ENCODE data around the gene FAM151A.

The FAM151A gene

DNA sequence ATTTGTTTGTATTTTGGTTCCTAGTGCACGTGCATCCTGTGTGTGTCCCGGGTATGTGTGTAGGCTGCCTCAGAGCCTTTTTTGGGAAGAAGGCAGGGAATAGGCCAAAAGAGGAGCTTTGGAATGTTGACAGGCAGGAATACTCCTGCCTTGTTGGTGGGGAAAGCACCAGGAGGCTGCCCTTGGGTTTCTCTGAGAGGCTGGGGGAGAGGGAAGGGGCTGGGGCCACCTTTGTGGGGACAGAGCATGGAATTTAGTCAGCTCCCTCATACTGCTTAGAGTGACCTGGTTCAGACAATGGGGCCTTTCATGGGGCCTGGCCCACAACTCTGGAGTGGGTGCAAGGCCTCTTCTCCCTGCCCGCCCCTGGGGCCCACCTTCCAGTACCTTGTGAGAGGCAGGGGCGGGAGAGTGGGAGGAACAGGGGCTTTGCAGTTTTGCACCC, 44.0 kb downstream of the FAM151A start:
- DNase-seq (ENCODE audit: low read depth in 3 of 3), result no peak

DNA sequence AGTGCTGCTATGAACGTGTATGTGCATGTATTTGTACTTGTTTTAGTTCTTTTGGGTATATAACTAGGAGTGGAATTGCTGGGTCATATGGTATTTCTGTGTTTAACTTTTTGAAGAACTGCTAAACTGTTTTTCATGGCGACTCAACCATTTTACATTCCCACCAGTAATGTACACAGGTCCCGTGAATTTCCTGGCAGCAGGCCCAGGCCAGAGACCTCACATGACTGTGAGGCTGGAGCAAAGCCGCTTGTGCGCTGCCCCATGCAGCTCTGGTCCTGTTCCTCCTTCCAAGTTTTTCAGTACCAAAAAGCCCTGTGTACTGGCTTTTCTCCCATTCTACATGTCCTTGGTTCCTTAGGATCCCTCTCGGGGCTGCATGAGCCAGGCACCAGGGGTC, 45.7 kb downstream of the FAM151A start:
- no peak for DNase-seq (ENCODE audit: low read depth in 3 of 3)

DNA sequence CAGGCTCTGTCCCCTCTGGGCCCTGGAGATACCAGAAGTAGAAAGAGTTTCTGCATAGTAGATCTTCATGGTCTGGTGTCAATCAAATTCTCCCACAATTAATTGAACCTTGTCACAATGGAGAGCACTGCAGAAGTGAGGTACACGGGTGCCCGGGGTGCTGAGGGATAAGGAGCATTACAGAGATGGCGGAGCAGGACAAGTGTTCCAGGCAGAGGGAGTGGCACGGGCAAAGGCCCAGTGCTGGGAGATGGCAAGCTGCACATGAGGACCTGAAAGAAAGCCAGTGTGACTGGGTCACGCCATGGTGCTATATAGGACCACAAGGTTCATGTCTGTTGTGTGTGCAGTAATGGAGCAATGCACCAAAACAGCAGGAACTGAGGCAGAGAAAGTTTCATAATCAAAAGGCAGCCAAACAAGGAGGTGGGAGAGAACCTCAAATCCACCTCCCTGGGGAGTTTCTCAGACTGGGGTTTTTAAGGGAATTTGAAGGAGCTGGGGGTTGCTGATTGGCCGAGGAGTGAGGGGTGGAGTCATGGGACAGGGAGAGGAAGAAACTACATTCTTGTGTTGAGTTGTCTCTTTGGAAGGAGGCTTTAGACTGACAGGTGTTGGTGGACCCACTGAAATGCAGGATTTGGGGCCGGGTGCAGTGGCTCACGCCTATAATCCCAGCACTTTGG, 47.6 kb downstream of the FAM151A start:
- DNase-seq (ENCODE audit: low read depth in 3 of 3), result no peak

DNA sequence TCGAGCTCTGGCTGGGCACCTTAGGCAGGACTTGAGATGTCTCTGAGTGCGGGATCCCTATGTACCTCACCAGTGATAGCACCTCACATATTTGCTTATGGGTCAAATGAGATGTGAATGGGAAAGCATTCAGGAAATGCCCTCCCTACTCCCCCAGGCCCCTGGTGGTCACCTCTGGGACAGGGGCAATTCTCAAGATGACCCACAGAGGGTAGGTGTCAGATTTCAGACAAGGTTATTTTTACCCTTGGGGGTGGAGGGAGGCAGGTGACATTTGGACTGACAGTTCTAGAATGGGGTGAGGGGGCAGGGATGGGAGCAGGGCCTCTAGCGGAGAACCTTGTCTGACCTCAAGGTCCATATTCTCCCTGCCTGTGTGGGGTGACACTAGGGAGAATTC, 48.2 kb downstream of the FAM151A start:
- no peak for DNase-seq (ENCODE audit: low read depth in 3 of 3)

DNA sequence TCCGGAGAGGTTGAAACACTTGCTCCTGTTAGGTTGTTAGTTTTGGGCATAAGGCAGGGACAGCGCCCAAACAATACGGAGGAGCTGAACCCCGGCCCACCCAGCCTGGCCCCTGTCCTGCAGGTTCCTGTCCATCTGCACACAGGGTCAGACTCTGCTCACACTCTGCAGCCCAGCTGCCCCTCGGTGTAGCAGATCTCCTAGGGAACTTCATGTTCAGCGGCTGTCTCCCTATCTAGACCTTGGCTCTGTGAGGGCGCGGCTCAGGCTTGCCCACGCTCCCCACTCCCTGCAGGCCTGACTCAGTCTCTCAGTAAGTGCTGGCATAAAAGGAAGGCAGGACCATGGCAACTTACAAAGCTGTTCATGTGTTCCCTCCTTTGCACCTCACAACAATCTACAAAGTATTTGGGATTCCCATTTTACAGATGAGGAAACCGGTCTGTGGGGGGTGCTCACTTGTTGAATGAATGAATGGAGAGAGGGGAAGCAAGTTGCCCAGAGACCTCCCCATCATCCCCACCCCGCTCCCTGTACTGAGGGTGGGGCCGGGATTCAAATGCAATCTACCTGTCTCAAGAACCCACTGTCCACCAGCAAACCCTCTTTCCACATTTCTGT, 49.1 kb downstream of the FAM151A start:
- no peak for DNase-seq (ENCODE audit: low read depth in 3 of 3)

DNA sequence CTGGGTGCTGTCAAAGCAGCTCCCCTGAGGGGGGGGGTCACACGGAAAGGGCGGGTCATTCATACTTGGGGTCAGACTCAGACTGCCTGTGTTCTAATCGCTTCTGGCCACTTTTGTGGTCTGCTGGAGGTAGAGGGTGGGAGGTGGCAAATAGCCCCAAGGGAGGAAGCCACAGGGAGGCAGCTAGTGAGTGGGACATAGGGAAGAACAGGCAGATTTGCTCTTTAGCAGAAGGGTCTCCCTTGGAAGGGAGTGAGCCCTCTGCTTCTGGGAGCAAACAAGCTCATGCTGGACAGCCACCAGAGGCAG, 50.8 kb downstream of the FAM151A start:
- DNase-seq (ENCODE audit: low read depth in 3 of 3), result no peak

DNA sequence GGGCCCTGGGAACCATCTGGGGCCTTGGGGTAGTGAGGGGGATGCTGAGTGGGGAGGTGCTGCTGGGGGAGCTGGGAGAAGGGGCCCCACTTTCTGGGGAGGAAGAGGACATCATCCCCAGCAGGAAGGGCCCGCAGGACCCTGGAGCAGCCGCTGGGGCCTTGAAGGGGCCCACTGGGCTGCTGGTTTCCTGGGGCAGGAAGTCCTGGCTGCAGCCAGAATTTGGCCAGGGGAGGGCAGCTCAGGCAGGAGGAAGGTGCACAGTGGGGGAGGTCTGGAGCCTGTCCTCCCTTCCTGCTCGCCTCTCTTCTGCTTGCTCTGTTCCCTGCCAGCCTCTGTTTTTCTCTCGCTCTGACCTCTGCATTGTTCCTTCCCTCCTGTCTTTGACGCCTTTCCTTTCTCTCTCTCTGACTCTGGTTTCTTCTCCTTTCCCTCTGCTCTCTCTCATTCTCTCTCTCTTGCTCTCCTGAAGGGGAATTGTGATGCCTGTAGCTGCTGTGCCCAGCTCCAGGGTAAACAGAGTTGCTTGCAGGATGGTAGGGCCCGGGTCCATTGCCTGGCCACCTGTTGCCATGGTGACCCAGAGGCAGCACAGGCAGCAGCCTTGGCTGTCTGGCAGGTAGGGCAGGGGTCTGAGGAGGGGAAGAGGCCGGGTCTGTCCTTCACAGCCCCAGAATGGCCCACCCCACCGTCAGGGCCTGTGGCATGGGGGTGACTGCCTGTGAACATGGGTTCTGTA, 51.4 kb downstream of the FAM151A start:
- DNase-seq (ENCODE audit: low read depth in 3 of 3), result no peak

DNA sequence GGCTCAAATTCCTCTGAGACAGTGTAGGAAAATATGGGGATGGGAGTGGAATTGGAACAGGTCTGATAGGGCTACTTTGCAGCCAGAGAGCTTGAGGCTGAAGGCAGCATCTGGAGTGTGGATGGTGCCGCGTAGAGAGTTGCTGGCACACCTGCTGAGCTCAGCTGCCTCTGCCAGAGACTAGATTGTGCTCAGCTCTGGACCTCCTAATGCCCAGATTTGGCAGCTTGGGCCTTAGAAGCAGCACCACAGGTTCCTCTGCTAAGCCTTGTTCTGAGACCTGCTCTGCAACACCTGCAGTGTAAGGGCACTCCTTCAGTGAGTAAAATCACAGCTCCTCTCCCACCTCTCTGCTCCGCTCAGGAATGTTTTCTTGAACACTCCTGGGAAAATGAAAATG, 52.0 kb downstream of the FAM151A start:
- no peak for DNase-seq (ENCODE audit: low read depth in 3 of 3)

DNA sequence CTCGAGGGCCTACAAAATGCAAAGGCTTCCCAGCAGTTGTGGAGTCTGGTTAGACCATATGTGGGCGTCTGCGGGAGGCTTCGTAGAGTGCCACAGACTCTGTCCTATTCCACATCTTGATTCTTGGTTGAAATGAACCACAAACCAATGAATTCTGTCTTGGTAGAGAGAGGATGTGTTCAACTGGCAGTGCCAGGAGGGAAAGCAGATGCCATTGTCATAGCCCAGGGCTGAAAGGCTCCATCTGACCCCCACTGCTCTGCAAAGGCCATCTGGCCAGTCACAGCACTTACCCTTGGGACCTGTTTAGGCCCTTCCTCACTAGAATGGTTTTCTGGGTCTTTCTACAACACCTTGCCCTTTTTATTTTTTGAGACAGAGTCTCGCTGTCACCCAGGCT, 53.2 kb downstream of the FAM151A start:
- no peak for DNase-seq (ENCODE audit: low read depth in 3 of 3)

DNA sequence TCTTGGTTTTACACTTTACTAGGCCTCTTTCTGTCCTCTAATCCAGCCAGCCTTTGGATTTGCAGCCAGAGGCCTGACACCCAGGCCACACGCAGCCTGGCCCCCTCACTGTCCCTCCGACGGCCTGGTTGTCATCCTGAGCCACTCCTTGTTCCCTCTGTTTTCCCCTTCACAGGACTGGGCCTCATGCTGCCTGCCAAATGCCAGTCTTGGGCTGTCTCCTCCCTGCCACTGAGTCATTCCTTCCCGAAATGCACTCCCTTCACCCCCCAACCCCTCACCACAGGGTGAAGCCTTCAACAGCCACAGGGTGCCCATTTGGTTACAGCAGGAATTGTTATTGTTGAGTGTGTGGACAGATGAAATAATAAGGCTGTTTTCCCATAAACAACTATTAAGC, 54.0 kb downstream of the FAM151A start:
- DNase-seq (ENCODE audit: low read depth in 3 of 3), result no peak

DNA sequence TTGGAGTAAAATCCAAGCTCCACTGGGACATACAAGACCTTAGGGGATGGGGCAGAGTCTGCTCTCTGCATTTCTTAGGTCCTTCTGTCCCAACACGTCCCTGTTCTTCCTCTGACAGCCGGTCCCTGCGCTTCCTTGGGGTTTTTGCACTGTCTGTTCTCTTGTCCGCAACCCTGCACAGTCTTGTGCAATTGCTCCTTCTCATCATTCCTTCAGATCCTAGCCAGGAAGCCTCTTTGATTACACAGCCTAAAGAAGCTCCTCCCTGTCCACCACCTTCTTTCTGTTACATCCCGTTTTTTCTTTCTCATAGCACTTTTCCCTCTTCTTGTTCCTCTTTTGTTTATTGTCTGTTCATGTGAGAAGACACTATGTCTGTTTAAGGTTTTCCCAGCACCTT, 55.4 kb downstream of the FAM151A start:
- no peak for DNase-seq (ENCODE audit: low read depth in 3 of 3)

DNA sequence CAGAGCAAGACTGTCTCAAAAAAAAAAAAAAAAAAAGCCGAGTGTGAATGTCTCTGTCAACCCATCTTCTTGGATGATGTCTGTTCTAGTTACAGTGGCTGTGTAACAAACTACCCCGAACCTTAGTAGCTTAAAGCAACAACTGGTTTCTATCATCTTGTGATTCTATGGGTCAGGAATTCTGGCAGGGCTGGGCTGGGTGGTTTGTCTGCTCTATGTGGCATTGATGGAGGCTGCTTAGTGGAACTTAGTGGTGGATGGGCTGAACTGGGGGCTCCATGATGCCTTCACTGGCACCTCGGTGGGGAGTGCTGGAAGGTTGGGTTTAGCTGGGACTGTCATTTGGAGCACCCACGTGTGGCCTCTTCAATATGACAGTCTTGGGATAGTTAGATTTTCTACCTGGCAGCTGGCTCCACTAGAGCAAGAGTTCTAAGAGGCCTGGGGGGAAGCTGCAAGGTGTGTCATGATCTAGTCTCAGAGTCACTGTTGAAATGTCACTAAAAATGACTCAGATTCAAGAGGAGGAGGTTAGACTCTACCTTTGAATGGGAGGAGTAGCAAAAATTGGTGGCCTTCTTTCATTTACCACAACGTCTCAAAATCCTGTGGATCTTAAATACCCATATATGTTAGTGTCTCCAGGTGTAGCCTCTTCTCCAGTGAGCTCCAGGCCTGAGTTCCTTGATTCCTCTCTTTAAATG, 56.7 kb downstream of the FAM151A start:
- no peak for DNase-seq (ENCODE audit: low read depth in 3 of 3)

DNA sequence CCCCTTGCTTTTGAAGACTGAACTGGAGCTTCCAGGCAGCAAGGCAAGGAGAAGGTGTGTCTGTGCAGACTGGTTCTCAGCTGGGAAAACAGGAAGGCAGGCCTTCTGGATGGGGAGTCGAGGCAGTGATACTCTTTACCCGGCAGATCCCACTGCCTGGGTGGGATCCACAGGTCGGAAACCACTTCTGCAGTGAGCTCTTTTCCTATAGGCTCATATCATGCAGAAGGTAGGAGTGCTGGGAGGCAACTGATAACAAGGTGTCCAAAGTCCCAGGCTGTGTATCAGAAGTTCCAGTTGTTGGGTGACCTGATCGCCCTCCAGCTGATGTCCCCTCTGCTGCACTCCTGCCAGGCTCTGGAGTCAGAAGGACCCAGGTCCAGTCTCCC, 58.2 kb downstream of the FAM151A start:
- no peak for DNase-seq (ENCODE audit: low read depth in 3 of 3)

DNA sequence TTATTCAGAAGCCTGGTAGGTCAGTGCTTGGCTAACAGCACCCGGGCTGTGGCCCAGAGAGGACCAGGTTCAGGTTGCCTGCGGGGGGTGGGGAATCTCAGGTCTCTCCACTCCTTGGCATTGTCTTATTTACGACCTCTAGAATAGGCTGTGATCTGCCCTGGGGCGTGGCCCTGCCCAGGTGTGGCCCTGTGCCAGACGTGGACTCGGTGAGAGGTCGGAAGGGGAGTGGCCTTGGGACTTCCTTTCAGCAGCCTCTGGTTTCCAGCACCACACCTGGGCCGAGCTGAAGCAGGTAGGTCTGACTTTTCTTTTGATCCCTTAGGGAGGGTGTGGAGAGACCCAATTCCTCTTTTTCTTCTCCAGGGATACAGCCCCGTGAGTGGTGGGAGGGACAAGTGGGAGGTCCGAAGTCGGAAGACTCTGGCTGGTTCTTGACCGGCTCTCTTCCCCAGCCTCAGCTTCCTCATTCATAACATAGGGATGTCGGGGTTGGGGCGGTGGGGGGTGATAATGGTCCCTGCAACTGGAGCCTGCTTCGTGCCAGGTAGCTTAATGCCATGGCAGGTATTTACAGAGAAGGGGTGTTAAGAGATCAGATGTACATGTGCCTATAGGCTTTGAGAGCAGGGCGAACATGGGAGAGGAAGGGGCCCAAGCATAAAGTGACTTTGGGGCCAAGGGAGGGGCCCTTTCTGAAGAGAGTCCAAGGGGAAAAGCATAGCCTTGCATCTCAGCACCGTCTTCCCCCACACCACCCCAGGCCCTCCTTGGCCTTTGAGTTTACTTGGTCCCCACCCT, 58.8 kb downstream of the FAM151A start:
- DNase-seq (ENCODE audit: low read depth in 3 of 3), result no peak

DNA sequence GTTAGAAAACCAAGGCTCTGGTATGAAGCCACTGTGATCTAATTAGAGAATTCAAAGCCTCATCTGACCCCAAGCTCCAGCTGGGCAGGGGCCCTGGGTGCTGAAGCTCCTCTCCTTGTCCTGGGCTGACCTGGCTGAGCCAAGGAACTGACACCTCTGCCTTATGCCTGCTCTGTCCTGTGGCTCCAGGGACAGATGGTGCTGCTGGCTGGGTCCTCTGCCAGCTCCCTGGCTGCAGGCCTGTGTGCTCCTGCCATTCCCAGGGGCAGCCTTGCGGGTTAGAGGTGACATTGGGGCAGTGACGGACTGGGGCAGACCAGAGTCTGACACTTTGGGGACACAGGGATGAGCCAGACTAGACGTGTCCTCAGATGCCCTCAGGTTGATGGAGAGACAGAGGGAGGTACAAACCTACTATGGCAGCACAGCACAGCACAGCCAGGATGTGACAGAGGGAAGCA, 63.5 kb downstream of the FAM151A start:
- no peak for DNase-seq (ENCODE audit: low read depth in 3 of 3)

Data from stimulated activated CD4-positive, alpha-beta T cell treated with anti-CD3 and anti-CD28 coated beads, TNF-alpha, amount 100 ng/mL, for 48 hours (primary cell).